Colonic mucosa (tissue), 4 donors: Measurements from ENCODE around the gene GTF3C5. TPM values are rescaled to one million over a fixed set of nuclear protein-coding genes. Genes with fewer than 3 reads are reported as not detected.
"Not testable (repeated sequence)": the region's sequence is repeated elsewhere in the genome, so short reads cannot be mapped to it uniquely, and the experiment has no call there.

Experiments used
- DNase-seq: peaks from one replicate; pipeline ENCODE4 v3.0.0-alpha.2; 2020
- H3K27ac ChIP-seq: fragments of 200-600 bp; one replicate; pipeline ENCODE4 v1.8.0; 2021
- H3K27me3 ChIP-seq: fragments of 200-600 bp; one replicate; pipeline ENCODE4 v1.8.0; 2021
- H3K36me3 ChIP-seq: fragments of 200-600 bp; one replicate; pipeline ENCODE4 v1.8.0; 2021
- H3K4me1 ChIP-seq: fragments of 200-600 bp; one replicate; pipeline ENCODE4 v1.8.0; 2021; ENCODE audit warnings: mild to moderate bottlenecking
- H3K4me3 ChIP-seq: fragments of 200-600 bp; one replicate; pipeline ENCODE4 v1.8.0; 2021
- H3K9ac ChIP-seq, 2 donors: one replicate each; pipeline ENCODE4 v1.7.0; 2013; ENCODE audit warnings: control low read depth in 2 of 2, low read depth in 2 of 2, low read length in 2 of 2
- H3K9me3 ChIP-seq: fragments of 200-600 bp; one replicate; pipeline ENCODE4 v1.8.0; 2021
- CTCF ChIP-seq: fragments of 200-600 bp; IDR thresholded peaks from one replicate; pipeline ENCODE4 v1.8.0; 2022; ENCODE audit warnings: antibody characterized with exemption, mild to moderate bottlenecking
- intact Hi-C: fragments of 100-400 bp; cut with DNase I; formaldehyde crosslinking; loops from one replicate; pipeline ENCODE4 v1.14.1; 2022
- total RNA-seq, 2 donors: library from RNA; stranded (reverse); fragmentation: NEBNext Ultra II Directional in 1 of 2; extraction: Animal tissue kit (Norgen Biotek cat#: 25700) in 1 of 2; gene quantifications; one replicate each; pipeline ENCODE4 v1.2.1, GENCODE V29; 2021
- donor health status: healthy.
- donor health status: DM: no; HTN: no; CAD: no.
- donor health status: DM: no; HTN: no; CAD: no.

GTF3C5 gene
- total RNA-seq, 2 donors from 2014 or later = 42.3 to 70.9 TPM

- intact Hi-C loops = no loop called here
- Histone ChIP-seq H3K9ac (no peak overlapping the region), H3K4me1 (no peaks in the 10 kb centered on the region), H3K36me3 (no peaks in the 10 kb centered on the region), H3K27ac (no peak overlapping the region), H3K4me3 (no peak overlapping the region), H3K9me3 (no peaks in the 10 kb centered on the region), H3K27me3 (no peaks in the 10 kb centered on the region)
- TF ChIP-seq CTCF = no peak
- DNase-seq = no peak
Measured at GRCh38 chr9:133058550-133059320, 27.9 kb downstream of the GTF3C5 start.

GRCh38 chr9:133059623-133060022 is 28.8 kb downstream of the GTF3C5 start:
- intact Hi-C loops = no loop called here
- no peak for DNase-seq
- no peaks in the 10 kb centered on the region for H3K9me3 ChIP-seq
- no peaks in the 10 kb centered on the region for H3K4me1 ChIP-seq
- H3K9ac ChIP-seq = no peak overlapping the region
- H3K27ac ChIP-seq = no peak overlapping the region
- no peaks in the 10 kb centered on the region for H3K36me3 ChIP-seq
- no peak for TF ChIP-seq CTCF
- H3K4me3 ChIP-seq = no peak overlapping the region
- H3K27me3 ChIP-seq = no peaks in the 10 kb centered on the region

GRCh38 chr9:133060417-133060841 is 29.6 kb downstream of the GTF3C5 start:
- Histone ChIP-seq H3K9me3 (no peaks in the 10 kb centered on the region), H3K4me3 (no peak overlapping the region), H3K27ac (no peak overlapping the region), H3K36me3 (no peaks in the 10 kb centered on the region), H3K9ac (no peak overlapping the region), H3K4me1 (no peaks in the 10 kb centered on the region), H3K27me3 (no peaks in the 10 kb centered on the region)
- TF ChIP-seq CTCF = no peak
- no peak for DNase-seq
- intact Hi-C loops = no loop called here

- H3K27me3 ChIP-seq, H3K36me3 ChIP-seq, H3K27ac ChIP-seq, intact Hi-C loops, H3K9me3 ChIP-seq, H3K9ac ChIP-seq, H3K4me3 ChIP-seq, H3K4me1 ChIP-seq, DNase-seq: not testable (repeated sequence)
Measured at GRCh38 chr9:133061019-133061763, 30.4 kb downstream of the GTF3C5 start.

GRCh38 chr9:133061764-133062145 is 31.0 kb downstream of the GTF3C5 start, which contains the start of gene CEL:
Gene CEL, plus strand, starts transcription at chr9:133061981. Its CDS starts 22 bp downstream, at chr9:133062003.
- H3K27me3 ChIP-seq, intact Hi-C loops, H3K27ac ChIP-seq, H3K9me3 ChIP-seq, DNase-seq, H3K36me3 ChIP-seq, H3K9ac ChIP-seq, H3K4me3 ChIP-seq, H3K4me1 ChIP-seq: not testable (repeated sequence)

- H3K9ac ChIP-seq, H3K4me3 ChIP-seq, intact Hi-C loops, DNase-seq, H3K4me1 ChIP-seq, H3K27me3 ChIP-seq, H3K36me3 ChIP-seq, H3K9me3 ChIP-seq, H3K27ac ChIP-seq: not testable (repeated sequence)
Measured at GRCh38 chr9:133062569-133062968, 31.8 kb downstream of the GTF3C5 start.

GRCh38 chr9:133063159-133063499 is 32.3 kb downstream of the GTF3C5 start:
- intact Hi-C loops = no loop called here
- DNase-seq = no peak
- Histone ChIP-seq H3K27me3 (no peaks in the 10 kb centered on the region), H3K9me3 (no peaks in the 10 kb centered on the region), H3K27ac (no peak overlapping the region), H3K4me3 (no peak overlapping the region), H3K9ac (no peak overlapping the region), H3K4me1 (no peaks in the 10 kb centered on the region), H3K36me3 (no peaks in the 10 kb centered on the region)
- TF ChIP-seq CTCF = no peak
